Omental fat pad (tissue), 4 donors: Measurements from ENCODE around the gene ERBB4. TPM values are rescaled to one million over a fixed set of nuclear protein-coding genes. Genes with fewer than 3 reads are reported as not detected.

Experiments
- ATAC-seq: fragments of 150-250 bp; one replicate; pipeline ENCODE4 v1.9.1; 2016; ENCODE audit warnings: mild to moderate bottlenecking, moderate library complexity; ENCODE audit not compliant: low FRiP score
- DNase-seq: peaks from one replicate; pipeline ENCODE4 v3.0.0-alpha.2; 2019; ENCODE audit warnings: low spot score
- CTCF ChIP-seq, 3 donors: fragments of 450-650 bp; IDR thresholded peaks; one replicate each; pipeline ENCODE4 v1.5.1; 2016 to 2017; ENCODE audit warnings: antibody characterized with exemption in 3 of 3, mild to moderate bottlenecking in 3 of 3, moderate library complexity in 2 of 3
- total RNA-seq, 4 donors: library from RNA; depleted of rRNA; stranded (reverse); fragments of >200 nt; gene quantifications; one replicate each; pipeline ENCODE4 v1.1.0, GENCODE V29; 2016

The ERBB4 gene
- total RNA-seq, 4 donors from 2014 or later: 0.16 to 7.7 (median 2.1) TPM

DNA sequence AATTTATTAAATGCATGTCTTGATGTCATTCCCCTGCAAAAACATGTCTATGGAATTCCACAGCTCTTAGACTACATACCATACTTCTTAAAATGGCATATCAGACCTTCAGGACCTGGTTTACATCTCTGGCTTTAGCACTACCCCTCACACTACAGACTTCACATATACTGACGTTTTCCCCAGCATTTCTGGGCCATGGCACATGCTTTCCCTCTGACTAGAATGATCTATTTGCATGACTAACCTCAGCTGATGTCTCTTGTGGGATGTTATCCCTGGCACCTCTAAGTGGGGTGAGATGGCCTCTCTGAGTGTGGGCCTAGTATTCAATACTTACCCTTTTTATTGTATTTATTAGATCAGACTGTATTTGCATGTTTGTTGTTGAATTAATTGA lies 381.6 kb downstream of the ERBB4 start:
- no peak for TF ChIP-seq CTCF (IDR thresholded peaks at IDR 0.05)
- DNase-seq: no peak
- ATAC-seq: no peak

- no peak for TF ChIP-seq CTCF (IDR thresholded peaks at IDR 0.05)
- no peak for DNase-seq
- no peak for ATAC-seq
These were observed 382.5 kb downstream of the ERBB4 start for GRCh38 chr2:212156088-212156487.

- no peak for DNase-seq
- no peak for ATAC-seq
- no peak for TF ChIP-seq CTCF (IDR thresholded peaks at IDR 0.05)
These were observed 384.1 kb downstream of the ERBB4 start for GRCh38 chr2:212154477-212154878.

- DNase-seq (no peak), ATAC-seq (no peak)
- TF ChIP-seq CTCF (IDR thresholded peaks at IDR 0.05): no peak
These were observed 384.7 kb downstream of the ERBB4 start for GRCh38 chr2:212153923-212154322.

DNA sequence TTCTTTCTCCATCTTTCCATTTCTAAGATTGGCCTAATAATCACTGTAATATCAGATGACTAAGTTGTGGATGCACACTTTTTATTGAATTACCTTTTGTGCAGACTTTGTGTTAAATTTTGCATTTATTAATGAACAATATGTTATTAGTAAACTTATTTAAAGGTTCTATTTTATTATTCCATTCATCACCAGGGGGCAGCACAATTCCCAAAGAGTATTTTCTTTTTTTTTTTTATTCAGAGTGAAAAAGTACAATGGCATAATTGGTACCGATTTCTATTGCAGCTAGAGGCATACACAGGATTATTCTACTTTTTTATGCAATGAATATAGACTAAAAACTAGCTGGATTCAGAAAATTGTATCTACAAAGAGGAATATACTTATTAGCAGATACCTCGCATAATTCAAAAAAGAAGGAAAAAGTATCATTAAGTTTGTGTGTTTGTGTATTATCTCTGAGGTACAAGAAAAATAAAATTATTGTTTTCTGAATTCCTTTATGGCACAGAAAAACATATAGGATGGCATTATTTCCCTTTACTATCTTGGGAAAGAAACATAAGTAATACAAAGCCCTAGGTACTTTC lies 390.6 kb downstream of the ERBB4 start:
- TF ChIP-seq CTCF (IDR thresholded peaks at IDR 0.05): no peak

DNA sequence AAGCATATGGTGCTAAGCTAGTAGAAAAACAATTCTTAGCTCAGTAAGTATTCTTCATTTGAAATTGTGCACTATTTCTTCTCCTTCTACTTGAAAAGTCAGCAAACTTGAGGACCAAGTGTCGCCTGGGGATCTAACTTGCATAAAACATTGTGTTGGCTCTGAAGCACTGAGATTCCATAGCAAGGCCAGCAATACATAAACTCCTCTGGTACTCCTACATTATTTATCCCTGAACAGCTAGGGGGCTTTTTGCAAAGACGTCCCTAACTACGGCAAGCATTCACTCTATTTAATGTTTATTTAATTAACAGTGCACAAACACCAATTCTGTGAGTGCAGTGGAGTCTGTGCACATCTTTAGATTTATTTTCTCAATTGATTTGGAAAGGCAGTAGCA lies 392.2 kb downstream of the ERBB4 start:
- DNase-seq: no peak
- TF ChIP-seq CTCF (IDR thresholded peaks at IDR 0.05): no peak
- ATAC-seq: no peak

More for the DNA sequence above, 390.6 kb downstream of the ERBB4 start:
- no peak for DNase-seq
- no peak for ATAC-seq

GRCh38 chr2:212145121-212145520 lies 393.5 kb downstream of the ERBB4 start:
- no peak for DNase-seq
- peak; percentile 59 for ATAC-seq
- TF ChIP-seq CTCF (IDR thresholded peaks at IDR 0.05): no peak
